Keratinocyte (primary cell): Measurements from ENCODE around the gene DMAC2. TPM values are rescaled to one million over a fixed set of nuclear protein-coding genes. Genes with fewer than 3 reads are reported as not detected.

ENCODE experiments used
- polyA plus RNA-seq, 5 experiments: library from polyadenylated mRNA; depleted of rRNA in 3 of 5; stranded (reverse) in 3 of 5; stranded (forward) in 1 of 5; unstranded in 1 of 5; fragments of >200 nt; gene quantifications; 1 replicate in 1 of 5; 2 replicates in 3 of 5; 3 replicates in 1 of 5; pipeline versions ENCODE4 v1.2.1 to v1.2.3, GENCODE V29; 2011 to 2012; ENCODE audit warnings: missing spikeins in 2 of 5, low read depth in 1 of 5, low replicate concordance in 1 of 5
- small RNA-seq, 3 experiments: library from RNA; depleted of rRNA; stranded (forward); fragments of <200 nt; gene quantifications; one replicate each; pipeline ENCODE3, GENCODE V24; 2012; ENCODE audit warnings: low read depth in 3 of 3, low replicate concordance in 1 of 3; ENCODE audit not compliant: insufficient read length in 3 of 3

Gene DMAC2
- polyA plus RNA-seq, 1 donor (not counting 4 experiments of a cell fraction or from before 2014, with no cell fraction given): 45.3 TPM

Small RNA genes lying within 50 kb of the gene (small RNA-seq; reads per million reads assigned to genes)
- 0 reads per million in 3 experiments for gene RF00017

Other genes with a start within 250 kb of the DMAC2 start
- gene CYP2S1, start 246.7 kb downstream of the DMAC2 start, polyA plus RNA-seq: 4.9 to 5.8 TPM (median 4.9 TPM) in 3 replicates
- gene AXL, start 220.7 kb downstream of the DMAC2 start, polyA plus RNA-seq: 12.2 to 36.3 TPM (median 21.7 TPM) in 3 replicates
- gene HNRNPUL1, start 175.5 kb downstream of the DMAC2 start, polyA plus RNA-seq: 21.1 to 48.3 TPM (median 40.2 TPM) in 3 replicates
- 6.8 to 9.6 TPM (median 9.5 TPM) in 3 replicates for gene CCDC97, start 129.7 kb downstream of the DMAC2 start, polyA plus RNA-seq
- 4.3 to 11.0 TPM (median 5.8 TPM) in 3 replicates for gene TGFB1, start 86.0 kb downstream of the DMAC2 start, polyA plus RNA-seq
- 2.8 to 3.4 TPM (median 3.0 TPM) in 3 replicates for gene B9D2, start 75.8 kb downstream of the DMAC2 start, polyA plus RNA-seq
- 4.4 to 10.1 TPM (median 6.3 TPM) in 3 replicates for gene TMEM91, start 63.4 kb downstream of the DMAC2 start, polyA plus RNA-seq
- gene EXOSC5, start 42.6 kb downstream of the DMAC2 start, polyA plus RNA-seq: 12.5 to 18.2 TPM (median 14.7 TPM) in 3 replicates
- 7.5 to 13.3 TPM (median 8.3 TPM) in 3 replicates for gene BCKDHA, start 42.1 kb downstream of the DMAC2 start, polyA plus RNA-seq
- 0.45 to 1.8 TPM (median 0.97 TPM) in 3 replicates for gene B3GNT8, start 12.5 kb downstream of the DMAC2 start, polyA plus RNA-seq
- not detected in 3 replicates for gene ERICH4, start 3.2 kb upstream of the DMAC2 start, polyA plus RNA-seq
- gene CEACAM21, start 136.3 kb upstream of the DMAC2 start, polyA plus RNA-seq: not detected in 3 replicates
- gene CEACAM4, start 187.2 kb upstream of the DMAC2 start, polyA plus RNA-seq: not detected in 3 replicates
- not detected in 3 replicates for gene CEACAM7, start 248.4 kb upstream of the DMAC2 start, polyA plus RNA-seq